PC-9 (cell line): ENCODE data around the gene ZNF512B.

Experiments used
- EZH2 ChIP-seq: fragments of 200-600 bp; sonication (generic); IDR thresholded peaks from 2 replicates; pipeline ENCODE4 v1.8.0; 2017; ENCODE audit warnings: antibody characterized with exemption, low read depth
- TF ChIP-seq, protein P1 (sequence below): fragments of 200-600 bp; sonication (generic); conservative IDR thresholded peaks from 2 replicates; pipeline ENCODE4 v1.6.1; 2017; ENCODE audit warnings: mixed run types, antibody characterized with exemption, mild to moderate bottlenecking, moderate library complexity

DNA sequence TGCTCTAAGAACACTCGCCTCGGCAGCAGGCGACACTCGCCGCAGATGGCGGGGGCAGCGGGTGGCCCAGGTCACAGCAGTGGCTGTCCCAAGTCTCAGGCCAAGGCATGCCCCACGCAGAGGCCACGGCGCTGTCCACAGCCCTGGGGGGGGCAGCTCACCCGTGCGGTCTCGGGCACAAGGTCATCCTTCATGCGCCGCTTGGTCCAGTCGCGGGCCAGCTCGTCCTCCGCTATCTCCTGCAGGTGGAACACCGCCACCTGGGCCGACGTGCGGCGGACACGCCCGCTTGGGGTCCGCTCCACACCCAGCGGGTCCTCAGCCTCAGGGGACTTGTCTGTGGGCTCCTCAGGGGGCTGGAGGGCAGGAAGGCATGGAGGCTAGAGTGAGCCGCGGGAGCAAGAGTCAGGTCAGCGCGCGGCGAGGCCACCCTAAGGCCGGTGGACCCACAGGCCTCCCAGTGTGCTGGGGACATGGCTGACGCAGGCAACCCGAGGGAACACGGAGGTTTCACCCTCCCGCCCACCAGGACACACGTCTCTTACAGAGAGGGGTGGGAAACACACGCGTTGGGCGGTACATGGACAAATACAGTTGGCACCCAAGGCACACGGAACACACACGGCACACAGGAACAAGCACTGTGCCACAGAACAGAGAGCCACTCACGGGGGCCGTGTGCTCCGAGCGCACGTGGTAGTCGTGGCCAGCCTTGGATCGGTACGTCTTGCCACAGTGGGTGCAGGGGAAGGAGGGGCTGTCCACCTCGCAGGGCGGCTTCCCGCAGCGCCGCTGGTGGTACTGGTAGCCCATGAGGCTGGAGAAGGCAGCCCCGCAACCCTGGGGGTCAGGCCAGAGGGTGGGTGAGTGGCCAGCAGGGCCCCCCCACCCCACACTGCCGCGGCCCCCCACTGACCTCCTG, 7.0 kb downstream of the ZNF512B start:
- TF ChIP-seq, protein P1, sequence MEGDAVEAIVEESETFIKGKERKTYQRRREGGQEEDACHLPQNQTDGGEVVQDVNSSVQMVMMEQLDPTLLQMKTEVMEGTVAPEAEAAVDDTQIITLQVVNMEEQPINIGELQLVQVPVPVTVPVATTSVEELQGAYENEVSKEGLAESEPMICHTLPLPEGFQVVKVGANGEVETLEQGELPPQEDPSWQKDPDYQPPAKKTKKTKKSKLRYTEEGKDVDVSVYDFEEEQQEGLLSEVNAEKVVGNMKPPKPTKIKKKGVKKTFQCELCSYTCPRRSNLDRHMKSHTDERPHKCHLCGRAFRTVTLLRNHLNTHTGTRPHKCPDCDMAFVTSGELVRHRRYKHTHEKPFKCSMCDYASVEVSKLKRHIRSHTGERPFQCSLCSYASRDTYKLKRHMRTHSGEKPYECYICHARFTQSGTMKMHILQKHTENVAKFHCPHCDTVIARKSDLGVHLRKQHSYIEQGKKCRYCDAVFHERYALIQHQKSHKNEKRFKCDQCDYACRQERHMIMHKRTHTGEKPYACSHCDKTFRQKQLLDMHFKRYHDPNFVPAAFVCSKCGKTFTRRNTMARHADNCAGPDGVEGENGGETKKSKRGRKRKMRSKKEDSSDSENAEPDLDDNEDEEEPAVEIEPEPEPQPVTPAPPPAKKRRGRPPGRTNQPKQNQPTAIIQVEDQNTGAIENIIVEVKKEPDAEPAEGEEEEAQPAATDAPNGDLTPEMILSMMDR = no peak
- no peak for TF ChIP-seq EZH2
